K562 (cell line): ENCODE data around the gene NPAS3. TPM values are rescaled to one million over a fixed set of nuclear protein-coding genes. Genes with fewer than 3 reads are reported as not detected.

Experiments
- ATAC-seq: fragments of 200-7000 bp; cut with Tn5 transposase; 3 replicates; pipeline ENCODE4 v1.9.1; 2020; ENCODE audit warnings: moderate library complexity
- BruUV-seq: library from RNA; stranded (reverse); fragments of 400-500 nt; replicated peaks from 2 replicates; lab custom pipeline; 2021; lab: Mats Ljungman, UMichigan
- CTCF ChIA-PET: fragments of 300-600 bp; formaldehyde crosslinking; extraction: SDS; loops from one replicate; lab custom pipeline; 2021; ENCODE audit warnings: low intra/inter-chr PET ratio; lab: Yijun Ruan, JAX
- POLR2A ChIA-PET: fragments of 300-600, 350-650 bp; sonication (Branson Sonifier 250); formaldehyde crosslinking; extraction: SDS; loops from one replicate; lab custom pipeline; 2021; ENCODE audit warnings: antibody characterized with exemption, inconsistent platforms; lab: Yijun Ruan, JAX
- DNase-seq, 4 experiments: peaks; one replicate each; pipeline versions ENCODE4 v3.0.0 to v3.0.0-alpha.2; 2011 to 2018; ENCODE audit warnings: low spot score in 3 of 4, mixed read lengths in 3 of 4; ENCODE audit errors: extremely low read depth in 1 of 4
- FAIRE-seq: peaks from 2 replicates; lab custom pipeline; 2011; peaks lifted over from hg19 to GRCh38; lab: Jason Lieb, UNC
- H2AFZ ChIP-seq: 2 replicates; pipeline ENCODE4 v1.6.0; 2011; ENCODE audit warnings: low read depth, low read length, control low read depth, inconsistent platforms
- H3K27ac ChIP-seq: fragments of 200-600 bp; 3 replicates; pipeline ENCODE4 v1.8.0; 2011; ENCODE audit warnings: low read depth, mild to moderate bottlenecking, control low read depth, inconsistent platforms, low read length, moderate library complexity, mixed read lengths; ENCODE audit errors: extremely low read depth
- H3K27me3 ChIP-seq, 2 experiments: fragments of 300-600 bp in 1 of 2; 2 replicates in 1 of 2; 3 replicates in 1 of 2; pipeline versions ENCODE4 v1.6.0 to v1.8.0; 2011; ENCODE audit warnings: inconsistent platforms in 2 of 2, low read length in 2 of 2, mild to moderate bottlenecking in 1 of 2, mixed read lengths in 1 of 2, moderate library complexity in 1 of 2; ENCODE audit not compliant: control insufficient read depth in 2 of 2, insufficient read depth in 2 of 2
- H3K36me3 ChIP-seq: fragments of 300-600 bp; 3 replicates; pipeline ENCODE4 v1.8.0; 2011; ENCODE audit warnings: mild to moderate bottlenecking, low read length, inconsistent platforms; ENCODE audit not compliant: control insufficient read depth, insufficient read depth
- H3K4me1 ChIP-seq, 2 experiments: fragments of 200-600 bp in 1 of 2; replicated peaks in 1 of 2; 2 replicates in 1 of 2; 3 replicates in 1 of 2; pipeline versions ENCODE4 v1.5.1 to v1.8.0; 2011; ENCODE audit warnings: inconsistent platforms in 2 of 2, low read length in 2 of 2, mild to moderate bottlenecking in 1 of 2, mixed read lengths in 1 of 2, moderate library complexity in 1 of 2; ENCODE audit not compliant: control insufficient read depth in 2 of 2, insufficient read depth in 2 of 2
- H3K4me2 ChIP-seq: 2 replicates; pipeline ENCODE4 v1.6.1; 2011; ENCODE audit warnings: low read length, control low read depth, inconsistent platforms, mixed read lengths; ENCODE audit not compliant: insufficient read depth
- H3K4me3 ChIP-seq: fragments of 200-600 bp; sonication (generic), shearing (Covaris generic); 2 replicates; pipeline ENCODE4 v1.5.1; 2016; ENCODE audit warnings: control low read depth, inconsistent platforms
- H3K79me2 ChIP-seq: fragments of 200-600 bp; 3 replicates; pipeline ENCODE4 v1.8.0; 2011; ENCODE audit warnings: low read length, inconsistent platforms; ENCODE audit not compliant: control insufficient read depth, insufficient read depth
- H3K9ac ChIP-seq, 2 experiments: 2 replicates each; pipeline versions ENCODE4 v1.6.0 to v1.6.1; 2011; ENCODE audit warnings: low read depth in 2 of 2, low read length in 2 of 2, control low read depth in 1 of 2, inconsistent platforms in 1 of 2, mild to moderate bottlenecking in 1 of 2, mixed read lengths in 1 of 2; ENCODE audit not compliant: insufficient read depth in 1 of 2
- H3K9me1 ChIP-seq: one replicate; pipeline ENCODE4 v1.6.0; 2011; ENCODE audit warnings: inconsistent platforms, mild to moderate bottlenecking, low read length, moderate library complexity; ENCODE audit not compliant: control insufficient read depth, insufficient read depth
- H3K9me3 ChIP-seq: replicated peaks from 2 replicates; pipeline ENCODE4 v1.5.1; 2011; ENCODE audit warnings: low read depth, low read length, inconsistent platforms; ENCODE audit not compliant: control insufficient read depth, insufficient read depth
- H4K20me1 ChIP-seq: replicated peaks from 2 replicates; pipeline ENCODE4 v1.6.1; 2011; ENCODE audit warnings: low read length, inconsistent platforms, mixed read lengths; ENCODE audit not compliant: control insufficient read depth, insufficient read depth
- ATF7 ChIP-seq: fragments of 450-650 bp; IDR thresholded peaks from 2 replicates; pipeline ENCODE4 v1.7.1; 2014; ENCODE audit warnings: mild to moderate bottlenecking, moderate library complexity
- BCL6 ChIP-seq: fragments of 250-450 bp; sonication (Bioruptor Pico); IDR thresholded peaks from 2 replicates; pipeline ENCODE4 v1.4.0; 2020
- CBFB ChIP-seq: sonication (generic); formaldehyde crosslinking; IDR thresholded peaks from 2 replicates; pipeline ENCODE4 v1.4.0; 2020; ENCODE audit warnings: mild to moderate bottlenecking, missing genetic modification reagents
- CBX2 ChIP-seq: fragments of 200-600 bp; sonication (generic); IDR thresholded peaks from one replicate; pipeline ENCODE4 v1.6.1; 2012; ENCODE audit warnings: mild to moderate bottlenecking, low read length, inconsistent platforms; ENCODE audit not compliant: insufficient read depth, poor library complexity, severe bottlenecking
- HEY1 ChIP-seq: fragments of 250-450 bp; sonication (Bioruptor Pico); IDR thresholded peaks from 2 replicates; pipeline ENCODE4 v1.5.0; 2020; ENCODE audit warnings: mild to moderate bottlenecking, moderate library complexity, borderline replicate concordance
- KDM2B ChIP-seq: fragments of 250-450 bp; sonication (Bioruptor Pico); IDR thresholded peaks from 2 replicates; pipeline ENCODE4 v1.8.0; 2021; ENCODE audit warnings: mild to moderate bottlenecking, moderate library complexity
- MAFF ChIP-seq: IDR thresholded peaks from 2 replicates; pipeline ENCODE4 v1.6.1; 2012; ENCODE audit warnings: low read length, improper control_type of control experiment
- MEF2A ChIP-seq: IDR thresholded peaks from 2 replicates; pipeline ENCODE4 v1.6.1; 2011; ENCODE audit warnings: low read depth, mild to moderate bottlenecking, low read length, moderate library complexity; ENCODE audit not compliant: control insufficient read depth
- TCF7 ChIP-seq: sonication (generic); IDR thresholded peaks from 2 replicates; pipeline ENCODE4 v1.6.1; 2016; ENCODE audit warnings: antibody characterized with exemption, borderline replicate concordance
- TFAM ChIP-seq: fragments of 250-450 bp; sonication (Bioruptor Pico); conservative IDR thresholded peaks from 2 replicates; pipeline ENCODE4 v1.5.0; 2021; ENCODE audit warnings: mild to moderate bottlenecking, moderate library complexity
- ZNF121 ChIP-seq: sonication (generic); formaldehyde crosslinking; conservative IDR thresholded peaks from 2 replicates; pipeline ENCODE4 v1.8.0; 2022; ENCODE audit warnings: missing genetic modification reagents
- ZNF217 ChIP-seq: sonication (generic); formaldehyde crosslinking; IDR thresholded peaks from 2 replicates; pipeline ENCODE4 v1.8.0; 2022; ENCODE audit warnings: mild to moderate bottlenecking, missing genetic modification reagents
- ZNF316 ChIP-seq: fragments of 450-650 bp; IDR thresholded peaks from 2 replicates; pipeline ENCODE4 v1.6.1; 2016
- ZNF583 ChIP-seq: fragments of 250-450 bp; sonication (Bioruptor Pico); IDR thresholded peaks from 2 replicates; pipeline ENCODE4 v1.4.0; 2020
- ZNF780A ChIP-seq: fragments of 250-450 bp; sonication (Bioruptor Pico); IDR thresholded peaks from 2 replicates; pipeline ENCODE4 v1.5.0; 2021; ENCODE audit warnings: mild to moderate bottlenecking
- whole genome bisulfite sequencing: fragments of 100-300 bp; shearing (Covaris generic); methylation state at CpG from one replicate; pipeline ENCODE4 v1.1.6; 2016; ENCODE audit warnings: low coverage, mixed read lengths; ENCODE audit not compliant: insufficient coverage; ENCODE audit errors: missing lambda C conversion rate; 5-methylcytosine and 5-hydroxymethylcytosine counted together
- in situ Hi-C: fragments of 300-500 bp; cut with MboI; formaldehyde crosslinking; loops from 4 replicates; pipeline ENCODE4 v1.15.0; 2018; ENCODE audit warnings: inconsistent platforms, mixed read lengths
- intact Hi-C: fragments of 100-400 bp; cut with micrococcal nuclease; formaldehyde crosslinking; loops from 2 replicates; pipeline ENCODE4 v1.14.2; 2022
- polyA plus RNA-seq, 8 experiments: library from polyadenylated mRNA; depleted of rRNA in 4 of 8; stranded (reverse) in 5 of 8; unstranded in 3 of 8; fragments of >200 nt; fragmentation: Nextera tagmentation in 2 of 8; fragmentation: Illumina TruSeq in 1 of 8; extraction: Ambion mirVana in 2 of 8; extraction: Trizol in 1 of 8; gene quantifications; 2 replicates each; pipeline versions ENCODE4 v1.2.1 to v1.2.3, GENCODE V29; 2011 to 2014; ENCODE audit warnings: inconsistent platforms in 1 of 8, missing spikeins in 1 of 8
- total RNA-seq, 7 experiments: library from RNA; depleted of rRNA in 6 of 7; stranded (reverse); fragments of >200 nt in 6 of 7; fragmentation: Illumina TruSeq in 2 of 7; extraction: Trizol in 2 of 7; gene quantifications; 2 replicates each; pipeline versions ENCODE4 v1.2.1 to v1.2.3, GENCODE V29; 2011 to 2021; ENCODE audit warnings: low replicate concordance in 1 of 7
- TF ChIP-seq, protein P1 (sequence below): fragments of 250-450 bp; sonication (Bioruptor Pico); IDR thresholded peaks from 2 replicates; pipeline ENCODE4 v1.4.0; 2020; ENCODE audit warnings: mild to moderate bottlenecking, moderate library complexity
- TF ChIP-seq, protein P2 (sequence below): fragments of 450-650 bp; IDR thresholded peaks from 2 replicates; pipeline ENCODE4 v1.6.1; 2016; ENCODE audit warnings: antibody characterized with exemption
- TF ChIP-seq, protein P3 (sequence below): fragments of 250-450 bp; sonication (Bioruptor Pico); IDR thresholded peaks from 2 replicates; pipeline ENCODE4 v1.8.0; 2022; ENCODE audit warnings: moderate library complexity, mild to moderate bottlenecking, inconsistent platforms

Gene NPAS3
- total and polyA plus RNA-seq, 9 of the 15 experiments (the other 6 are each of a cell fraction or from before 2014, with no cell fraction given), result 0.04 TPM; not detected in 8

DNA sequence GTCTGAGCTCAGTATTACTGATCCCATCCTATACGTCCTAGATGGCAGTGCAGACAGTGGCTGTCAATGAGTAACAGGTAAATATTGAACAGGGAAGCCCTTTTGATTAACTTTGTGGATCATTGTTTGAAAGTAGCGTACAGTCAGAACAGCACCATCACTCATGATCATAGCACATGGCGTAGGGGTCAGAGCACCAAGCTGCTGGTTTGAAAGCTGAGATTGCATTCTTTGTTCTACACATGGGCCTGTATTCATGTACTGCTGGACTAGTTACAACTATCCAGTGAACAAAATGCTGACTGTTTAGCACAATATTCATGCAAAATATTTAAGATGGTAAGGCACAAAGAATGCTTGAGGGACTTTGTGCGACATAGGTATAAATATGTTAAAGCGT, 131.8 kb downstream of the NPAS3 start:
- Histone ChIP-seq H3K9ac (no peak overlapping the region), H4K20me1 (no peaks in the 10 kb centered on the region), H3K27me3 (no peaks in the 10 kb centered on the region), H3K79me2 (no peaks in the 10 kb centered on the region), H3K27ac (no peak overlapping the region), H2AFZ (no peak overlapping the region), H3K36me3 (no peaks in the 10 kb centered on the region), H3K9me1 (no peaks in the 10 kb centered on the region), H3K4me1 (no peaks in the 10 kb centered on the region), H3K9me3 (no peaks in the 10 kb centered on the region), H3K4me2 (no peak overlapping the region), H3K4me3 (no peak overlapping the region)
- intact Hi-C loops, result no loop called here
- in situ Hi-C loops, result no loop called here
- ATAC-seq, result no peak
- TF ChIP-seq CBFB (CRISPR knock-in tag) (no peak), KDM2B (CRISPR knock-in tag) (no peak), MEF2A (no peak), ZNF316 (no peak), CBX2 (no peak), BCL6 (CRISPR knock-in tag) (no peak), TCF7 (no peak), ZNF583 (CRISPR knock-in tag) (no peak), ZNF780A (no peak), MAFF (no peak), TFAM (CRISPR knock-in tag) (no peak), ZNF217 (CRISPR knock-in tag) (no peak), HEY1 (no peak), ZNF121 (CRISPR knock-in tag) (no peak), ATF7 (no peak)
- TF ChIP-seq, protein P1, sequence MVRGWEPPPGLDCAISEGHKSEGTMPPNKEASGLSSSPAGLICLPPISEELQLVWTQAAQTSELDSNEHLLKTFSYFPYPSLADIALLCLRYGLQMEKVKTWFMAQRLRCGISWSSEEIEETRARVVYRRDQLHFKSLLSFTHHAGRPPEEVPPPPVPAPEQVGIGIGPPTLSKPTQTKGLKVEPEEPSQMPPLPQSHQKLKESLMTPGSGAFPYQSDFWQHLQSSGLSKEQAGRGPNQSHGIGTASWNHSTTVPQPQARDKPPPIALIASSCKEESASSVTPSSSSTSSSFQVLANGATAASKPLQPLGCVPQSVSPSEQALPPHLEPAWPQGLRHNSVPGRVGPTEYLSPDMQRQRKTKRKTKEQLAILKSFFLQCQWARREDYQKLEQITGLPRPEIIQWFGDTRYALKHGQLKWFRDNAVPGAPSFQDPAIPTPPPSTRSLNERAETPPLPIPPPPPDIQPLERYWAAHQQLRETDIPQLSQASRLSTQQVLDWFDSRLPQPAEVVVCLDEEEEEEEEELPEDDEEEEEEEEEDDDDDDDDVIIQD, result no peak
- TF ChIP-seq, protein P2, sequence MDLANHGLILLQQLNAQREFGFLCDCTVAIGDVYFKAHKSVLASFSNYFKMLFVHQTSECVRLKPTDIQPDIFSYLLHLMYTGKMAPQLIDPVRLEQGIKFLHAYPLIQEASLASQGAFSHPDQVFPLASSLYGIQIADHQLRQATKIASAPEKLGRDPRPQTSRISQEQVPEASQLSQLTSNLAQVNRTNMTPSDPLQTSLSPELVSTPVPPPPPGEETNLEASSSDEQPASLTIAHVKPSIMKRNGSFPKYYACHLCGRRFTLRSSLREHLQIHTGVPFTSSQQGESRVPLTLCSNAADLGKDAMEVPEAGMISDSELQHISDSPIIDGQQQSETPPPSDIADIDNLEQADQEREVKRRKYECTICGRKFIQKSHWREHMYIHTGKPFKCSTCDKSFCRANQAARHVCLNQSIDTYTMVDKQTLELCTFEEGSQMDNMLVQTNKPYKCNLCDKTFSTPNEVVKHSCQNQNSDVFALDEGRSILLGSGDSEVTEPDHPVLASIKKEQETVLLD, result no peak
- TF ChIP-seq, protein P3, sequence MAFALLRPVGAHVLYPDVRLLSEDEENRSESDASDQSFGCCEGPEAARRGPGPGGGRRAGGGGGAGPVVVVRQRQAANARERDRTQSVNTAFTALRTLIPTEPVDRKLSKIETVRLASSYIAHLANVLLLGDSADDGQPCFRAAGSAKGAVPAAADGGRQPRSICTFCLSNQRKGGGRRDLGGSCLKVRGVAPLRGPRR (CRISPR knock-in tag), result no peak
- no TSS peak for BruUV-seq
- ChIA-PET POLR2A (no interaction called here), CTCF (no interaction called here)
- DNase-seq, result no peak
- WGBS, result 0% methylated on average over 4 of the region's 5 CpGs
- no peak for FAIRE-seq
